ENCODE measurements around the gene CCR7. TPM values are rescaled to one million over a fixed set of nuclear protein-coding genes. Genes with fewer than 3 reads are reported as not detected.

CCR7 gene
- total RNA-seq, 1 donor from 2014 or later, result 0.51 TPM

- H3K4me1 Mint-ChIP-seq (ENCODE audit: unreplicated experiment), result peaks cover 61% of the 10 kb centered on the region
- H3K4me3 Mint-ChIP-seq (ENCODE audit: unreplicated experiment), result no peak overlapping the region
- DNase-seq (ENCODE audit: low spot score), result no peak
- no peaks in the 10 kb centered on the region for H3K36me3 Mint-ChIP-seq (ENCODE audit: low read depth, unreplicated experiment)
- no peaks in the 10 kb centered on the region for H3K9me3 Mint-ChIP-seq (ENCODE audit: unreplicated experiment)
- TF ChIP-seq CTCF (IDR thresholded peaks at IDR 0.05; ENCODE audit: unreplicated experiment), result no peak
- peaks cover 14% of the 10 kb centered on the region for H3K27me3 Mint-ChIP-seq (ENCODE audit: unreplicated experiment)
- peak overlapping the region; percentile 61 for H3K27ac Mint-ChIP-seq (ENCODE audit: unreplicated experiment)
Measured at GRCh38 chr17:40534371-40535189, 30.7 kb downstream of the CCR7 start.

- no peak for TF ChIP-seq CTCF (IDR thresholded peaks at IDR 0.05; ENCODE audit: unreplicated experiment)
- no peak for DNase-seq (ENCODE audit: low spot score)
- H3K4me1 Mint-ChIP-seq (ENCODE audit: unreplicated experiment), result peaks cover 55% of the 10 kb centered on the region
- no peaks in the 10 kb centered on the region for H3K36me3 Mint-ChIP-seq (ENCODE audit: low read depth, unreplicated experiment)
- no peaks in the 10 kb centered on the region for H3K9me3 Mint-ChIP-seq (ENCODE audit: unreplicated experiment)
- peaks cover 12% of the 10 kb centered on the region for H3K27me3 Mint-ChIP-seq (ENCODE audit: unreplicated experiment)
- peak overlapping the region; percentile 67 for H3K27ac Mint-ChIP-seq (ENCODE audit: unreplicated experiment)
- H3K4me3 Mint-ChIP-seq (ENCODE audit: unreplicated experiment), result peak overlapping the region; percentile 84
Measured at GRCh38 chr17:40533896-40534295, 31.4 kb downstream of the CCR7 start.

GRCh38 chr17:40532520-40533253 is 32.6 kb downstream of the CCR7 start:
- H3K27ac Mint-ChIP-seq (ENCODE audit: unreplicated experiment), result no peak overlapping the region
- peaks cover 43% of the 10 kb centered on the region for H3K4me1 Mint-ChIP-seq (ENCODE audit: unreplicated experiment)
- no peak for TF ChIP-seq CTCF (IDR thresholded peaks at IDR 0.05; ENCODE audit: unreplicated experiment)
- no peak for DNase-seq (ENCODE audit: low spot score)
- H3K4me3 Mint-ChIP-seq (ENCODE audit: unreplicated experiment), result no peak overlapping the region
- H3K36me3 Mint-ChIP-seq (ENCODE audit: low read depth, unreplicated experiment), result no peaks in the 10 kb centered on the region
- no peaks in the 10 kb centered on the region for H3K9me3 Mint-ChIP-seq (ENCODE audit: unreplicated experiment)
- peaks cover 14% of the 10 kb centered on the region for H3K27me3 Mint-ChIP-seq (ENCODE audit: unreplicated experiment)

- DNase-seq (ENCODE audit: low spot score), result no peak
- H3K36me3 Mint-ChIP-seq (ENCODE audit: low read depth, unreplicated experiment), result no peaks in the 10 kb centered on the region
- no peak overlapping the region for H3K4me3 Mint-ChIP-seq (ENCODE audit: unreplicated experiment)
- TF ChIP-seq CTCF (IDR thresholded peaks at IDR 0.05; ENCODE audit: unreplicated experiment), result no peak
- no peak overlapping the region for H3K27ac Mint-ChIP-seq (ENCODE audit: unreplicated experiment)
- H3K27me3 Mint-ChIP-seq (ENCODE audit: unreplicated experiment), result peaks cover 10% of the 10 kb centered on the region
- H3K4me1 Mint-ChIP-seq (ENCODE audit: unreplicated experiment), result peaks cover 32% of the 10 kb centered on the region
- H3K9me3 Mint-ChIP-seq (ENCODE audit: unreplicated experiment), result no peaks in the 10 kb centered on the region
Measured at GRCh38 chr17:40531051-40531991, 34.0 kb downstream of the CCR7 start.
